Ishikawa (cell line): ENCODE results near the gene SNTG2.

Experiments
- CEBPB ChIP-seq: IDR thresholded peaks from 2 replicates; pipeline ENCODE4 v1.6.1; 2012
- EP300 ChIP-seq: IDR thresholded peaks from 2 replicates; pipeline ENCODE4 v1.6.1; 2012; ENCODE audit warnings: borderline replicate concordance
- FOXM1 ChIP-seq: IDR thresholded peaks from 2 replicates; pipeline ENCODE4 v1.6.1; 2012; ENCODE audit warnings: low read depth, borderline replicate concordance
- MAX ChIP-seq: IDR thresholded peaks from 2 replicates; pipeline ENCODE4 v1.6.1; 2012
- NFIC ChIP-seq: IDR thresholded peaks from 2 replicates; pipeline ENCODE4 v1.6.1; 2012
- REST ChIP-seq: IDR thresholded peaks from 2 replicates; pipeline ENCODE4 v1.6.1; 2012; ENCODE audit warnings: low read depth, mild to moderate bottlenecking
- TCF12 ChIP-seq: IDR thresholded peaks from 2 replicates; pipeline ENCODE4 v1.6.1; 2012; ENCODE audit warnings: low read depth
- TEAD4 ChIP-seq: IDR thresholded peaks from 2 replicates; pipeline ENCODE4 v1.6.1; 2012
- YY1 ChIP-seq: IDR thresholded peaks from 2 replicates; pipeline ENCODE4 v1.6.1; 2012; ENCODE audit warnings: low read depth

GRCh38 chr2:1374287-1374686 lies 423.6 kb downstream of the SNTG2 start:
- TF ChIP-seq NFIC = no peak
- no peak for TF ChIP-seq MAX
- TF ChIP-seq REST = no peak
- TF ChIP-seq TEAD4 = no peak
- TF ChIP-seq EP300 = no peak
- no peak for TF ChIP-seq FOXM1
- no peak for TF ChIP-seq CEBPB
- TF ChIP-seq YY1 = no peak
- TF ChIP-seq TCF12 = no peak
